ENCODE results near the gene DNAI1.
A peak's percentile ranks its signal among the peaks of the same experiment; 100 is the strongest.

DNAI1 gene

DNA sequence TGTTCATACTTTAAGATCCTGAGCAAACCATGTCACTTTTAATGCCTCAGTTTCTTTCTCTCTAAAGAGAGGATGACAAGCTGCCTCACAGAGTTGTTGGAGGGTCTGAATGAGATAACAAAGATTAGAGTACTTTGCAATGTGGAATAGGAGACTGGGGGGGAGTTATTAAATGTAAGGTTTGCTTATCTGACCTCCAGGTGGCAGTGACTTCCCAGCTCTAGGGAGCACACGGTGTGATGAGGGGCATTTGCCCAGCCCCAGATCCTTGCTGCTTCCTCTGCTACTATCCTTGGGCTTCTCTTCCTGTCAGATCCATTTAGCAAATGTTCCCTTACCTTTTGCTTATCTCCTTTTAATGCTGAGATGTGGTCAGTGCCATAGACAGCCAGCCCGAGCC, 33.4 kb downstream of the DNAI1 start:
- no peak for TF ChIP-seq EZH2 (IDR thresholded peaks at IDR 0.05; ENCODE audit: borderline replicate concordance, low read length)
- TF ChIP-seq, protein P1, sequence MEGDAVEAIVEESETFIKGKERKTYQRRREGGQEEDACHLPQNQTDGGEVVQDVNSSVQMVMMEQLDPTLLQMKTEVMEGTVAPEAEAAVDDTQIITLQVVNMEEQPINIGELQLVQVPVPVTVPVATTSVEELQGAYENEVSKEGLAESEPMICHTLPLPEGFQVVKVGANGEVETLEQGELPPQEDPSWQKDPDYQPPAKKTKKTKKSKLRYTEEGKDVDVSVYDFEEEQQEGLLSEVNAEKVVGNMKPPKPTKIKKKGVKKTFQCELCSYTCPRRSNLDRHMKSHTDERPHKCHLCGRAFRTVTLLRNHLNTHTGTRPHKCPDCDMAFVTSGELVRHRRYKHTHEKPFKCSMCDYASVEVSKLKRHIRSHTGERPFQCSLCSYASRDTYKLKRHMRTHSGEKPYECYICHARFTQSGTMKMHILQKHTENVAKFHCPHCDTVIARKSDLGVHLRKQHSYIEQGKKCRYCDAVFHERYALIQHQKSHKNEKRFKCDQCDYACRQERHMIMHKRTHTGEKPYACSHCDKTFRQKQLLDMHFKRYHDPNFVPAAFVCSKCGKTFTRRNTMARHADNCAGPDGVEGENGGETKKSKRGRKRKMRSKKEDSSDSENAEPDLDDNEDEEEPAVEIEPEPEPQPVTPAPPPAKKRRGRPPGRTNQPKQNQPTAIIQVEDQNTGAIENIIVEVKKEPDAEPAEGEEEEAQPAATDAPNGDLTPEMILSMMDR (IDR thresholded peaks at IDR 0.05; ENCODE audit: low read length), result peak; percentile 22; the same call in 1 of the 2 replicates
- H2AFZ ChIP-seq (ENCODE audit: low read length), result no peak overlapping the region
- H3K4me3 ChIP-seq (ENCODE audit: low read depth, low read length, poor library complexity, severe bottlenecking), result no peak overlapping the region
- H3K36me3 ChIP-seq (ENCODE audit: insufficient read depth, low read length), result no peaks in the 10 kb centered on the region
- no peaks in the 10 kb centered on the region for H4K20me1 ChIP-seq (ENCODE audit: insufficient read depth, low read length)
- H3K4me1 ChIP-seq (ENCODE audit: insufficient read depth, low read length, severe bottlenecking), result no peaks in the 10 kb centered on the region
- no peaks in the 10 kb centered on the region for H3K9me3 ChIP-seq (ENCODE audit: low read length)
- H3K79me2 ChIP-seq (ENCODE audit: insufficient read depth, low read length), result no peaks in the 10 kb centered on the region
- H3K4me2 ChIP-seq (ENCODE audit: low read length), result no peak overlapping the region
- no peak overlapping the region for H3K9ac ChIP-seq (ENCODE audit: low read length)
- H3F3A ChIP-seq (ENCODE audit: insufficient read depth, low read length), result no peaks in the 10 kb centered on the region
- H3K27ac ChIP-seq (ENCODE audit: low read depth, low read length, poor library complexity, severe bottlenecking), result no peak overlapping the region
- no peaks in the 10 kb centered on the region for H3K27me3 ChIP-seq (ENCODE audit: insufficient read depth, low read length)
- no peaks in the 10 kb centered on the region for H3K9me2 ChIP-seq (ENCODE audit: low read depth, low read length)

DNA sequence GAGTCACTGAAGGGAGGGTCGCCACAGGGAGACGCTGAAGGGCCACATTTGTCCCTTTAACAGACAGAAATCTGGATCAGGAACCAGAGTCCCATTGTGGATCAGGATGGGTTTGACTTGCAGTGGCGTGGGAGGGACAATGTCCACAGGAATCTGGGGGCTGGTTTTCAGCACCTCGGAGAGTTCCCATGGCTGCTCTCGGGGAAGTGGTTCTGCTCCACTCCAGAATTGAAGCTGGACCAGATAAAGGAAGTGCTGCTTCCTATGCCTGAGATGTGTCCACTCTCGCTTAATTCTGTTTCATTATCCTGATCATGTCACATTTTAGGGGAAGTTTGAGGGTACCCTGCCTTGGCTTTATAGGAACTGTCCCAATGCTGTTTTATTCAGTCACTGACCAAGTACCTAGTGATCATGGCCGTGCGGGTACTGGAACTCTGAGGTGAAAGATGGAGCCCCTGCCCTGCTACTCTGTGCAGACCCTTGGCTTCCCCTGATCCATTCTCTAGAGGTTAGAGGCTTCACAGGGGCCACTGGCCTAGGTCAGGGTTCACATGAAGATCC, 35.4 kb downstream of the DNAI1 start:
- TF ChIP-seq EZH2 (IDR thresholded peaks at IDR 0.05; ENCODE audit: borderline replicate concordance, low read length), result no peak
- TF ChIP-seq, protein P1 (IDR thresholded peaks at IDR 0.05; ENCODE audit: low read length), result no peak
- no peaks in the 10 kb centered on the region for H3K79me2 ChIP-seq (ENCODE audit: insufficient read depth, low read length)
- H3K9ac ChIP-seq (ENCODE audit: low read length), result no peak overlapping the region
- no peaks in the 10 kb centered on the region for H3K27me3 ChIP-seq (ENCODE audit: insufficient read depth, low read length)
- H4K20me1 ChIP-seq (ENCODE audit: insufficient read depth, low read length), result no peaks in the 10 kb centered on the region
- H2AFZ ChIP-seq (ENCODE audit: low read length), result no peak overlapping the region
- H3K4me3 ChIP-seq (ENCODE audit: low read depth, low read length, poor library complexity, severe bottlenecking), result no peak overlapping the region
- no peaks in the 10 kb centered on the region for H3K9me3 ChIP-seq (ENCODE audit: low read length)
- H3K4me1 ChIP-seq (ENCODE audit: insufficient read depth, low read length, severe bottlenecking), result no peaks in the 10 kb centered on the region
- H3K27ac ChIP-seq (ENCODE audit: low read depth, low read length, poor library complexity, severe bottlenecking), result no peak overlapping the region
- no peak overlapping the region for H3K4me2 ChIP-seq (ENCODE audit: low read length)
- no peaks in the 10 kb centered on the region for H3K9me2 ChIP-seq (ENCODE audit: low read depth, low read length)
- H3K36me3 ChIP-seq (ENCODE audit: insufficient read depth, low read length), result no peaks in the 10 kb centered on the region
- no peaks in the 10 kb centered on the region for H3F3A ChIP-seq (ENCODE audit: insufficient read depth, low read length)

DNA sequence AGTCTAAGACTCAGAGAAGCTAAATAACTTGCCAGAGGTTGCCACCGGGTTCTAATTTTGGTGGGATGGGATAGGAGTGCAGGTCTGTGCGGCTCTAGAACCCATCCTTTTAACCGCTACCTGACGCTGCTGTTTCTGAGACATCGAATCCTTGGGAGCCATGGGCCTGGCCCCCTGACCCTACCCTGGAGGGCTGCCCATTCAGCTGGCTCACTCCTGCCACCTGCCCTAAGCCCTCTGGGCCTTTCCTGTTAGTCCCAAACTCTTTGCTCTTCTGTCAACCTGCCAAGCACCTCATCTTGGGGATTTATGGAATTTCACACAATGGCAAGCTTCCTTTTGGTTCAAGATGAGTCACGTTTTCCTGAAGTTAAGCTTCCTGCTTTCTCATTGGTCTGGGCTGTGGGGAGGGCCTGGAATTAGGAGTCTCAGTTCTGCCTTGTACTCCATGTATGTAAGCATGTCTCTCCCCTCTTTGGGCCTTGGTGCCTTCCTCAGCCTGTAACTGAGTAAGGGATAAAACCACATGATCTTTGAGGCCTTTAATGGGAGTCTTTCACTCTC, 37.6 kb downstream of the DNAI1 start:
- Histone ChIP-seq H3K4me2 (ENCODE audit: low read length) (no peak overlapping the region), H3K36me3 (ENCODE audit: insufficient read depth, low read length) (no peaks in the 10 kb centered on the region), H3K9ac (ENCODE audit: low read length) (no peak overlapping the region), H3K4me3 (ENCODE audit: low read depth, low read length, poor library complexity, severe bottlenecking) (no peak overlapping the region), H3K9me2 (ENCODE audit: low read depth, low read length) (no peaks in the 10 kb centered on the region), H3K9me3 (ENCODE audit: low read length) (no peaks in the 10 kb centered on the region), H3K27me3 (ENCODE audit: insufficient read depth, low read length) (no peaks in the 10 kb centered on the region), H3K27ac (ENCODE audit: low read depth, low read length, poor library complexity, severe bottlenecking) (no peak overlapping the region), H3F3A (ENCODE audit: insufficient read depth, low read length) (no peaks in the 10 kb centered on the region), H4K20me1 (ENCODE audit: insufficient read depth, low read length) (no peaks in the 10 kb centered on the region), H3K4me1 (ENCODE audit: insufficient read depth, low read length, severe bottlenecking) (no peaks in the 10 kb centered on the region), H3K79me2 (ENCODE audit: insufficient read depth, low read length) (no peaks in the 10 kb centered on the region), H2AFZ (ENCODE audit: low read length) (no peak overlapping the region)
- TF ChIP-seq, protein P1 (IDR thresholded peaks at IDR 0.05; ENCODE audit: low read length), result no peak
- TF ChIP-seq EZH2 (IDR thresholded peaks at IDR 0.05; ENCODE audit: borderline replicate concordance, low read length), result no peak

Data from OCI-LY1 (cell line).